GF-D8 (cell line): Measurements from ENCODE around the gene YTHDC2.
A peak's percentile ranks its signal among the peaks of the same experiment; 100 is the strongest.
"Not testable (repeated sequence)": the region's sequence is repeated elsewhere in the genome, so short reads cannot be mapped to it uniquely, and the experiment has no call there.

Source experiments
- DNase-seq: peaks from one replicate; lab custom pipeline; 2025; lab: John Stamatoyannopoulos, UW

YTHDC2 gene

GRCh38 chr5:113520429-113520828, 6.9 kb downstream of the YTHDC2 start:
- no peak for DNase-seq

DNA sequence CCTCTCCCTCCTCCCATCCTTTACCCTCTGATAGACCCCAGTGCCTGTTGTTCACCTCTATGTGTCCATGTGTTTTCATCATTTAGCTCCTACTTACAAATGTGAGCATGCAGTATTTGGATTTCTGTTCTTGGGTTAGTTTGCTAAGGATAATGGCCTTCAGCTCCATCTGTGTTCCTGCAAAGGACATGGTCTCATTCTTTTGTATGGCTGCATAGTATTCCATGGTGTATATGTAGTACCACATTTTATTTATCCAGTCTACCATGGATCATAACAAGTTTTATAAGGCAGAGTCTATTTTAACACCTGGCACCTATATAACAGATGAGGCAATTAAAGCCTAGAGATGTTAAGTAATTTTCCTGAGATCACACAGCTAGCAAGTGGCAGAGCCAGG, 7.4 kb downstream of the YTHDC2 start:
- DNase-seq, result no peak

DNA sequence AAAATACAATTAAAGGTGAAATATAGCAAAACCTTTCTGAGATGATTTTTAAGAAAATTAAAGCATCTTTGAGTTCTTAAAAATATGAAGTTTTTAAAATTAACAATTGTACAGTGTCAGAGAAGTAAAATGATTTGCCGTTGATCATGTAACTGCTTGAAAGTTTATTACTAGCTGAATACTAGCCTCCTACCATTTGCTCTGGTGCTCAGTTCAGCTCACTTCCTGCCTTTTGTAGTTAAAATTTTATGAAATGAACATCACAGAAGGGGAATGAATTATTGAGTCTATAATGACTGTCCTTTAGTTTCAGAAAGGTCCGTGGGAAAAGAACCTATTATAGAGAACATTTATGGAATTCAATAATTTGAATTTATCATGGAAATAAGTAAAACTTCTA, 9.7 kb downstream of the YTHDC2 start:
- DNase-seq, result no peak

- peak; percentile 27 for DNase-seq
Measured at GRCh38 chr5:113524927-113525326, 11.4 kb downstream of the YTHDC2 start.

DNA sequence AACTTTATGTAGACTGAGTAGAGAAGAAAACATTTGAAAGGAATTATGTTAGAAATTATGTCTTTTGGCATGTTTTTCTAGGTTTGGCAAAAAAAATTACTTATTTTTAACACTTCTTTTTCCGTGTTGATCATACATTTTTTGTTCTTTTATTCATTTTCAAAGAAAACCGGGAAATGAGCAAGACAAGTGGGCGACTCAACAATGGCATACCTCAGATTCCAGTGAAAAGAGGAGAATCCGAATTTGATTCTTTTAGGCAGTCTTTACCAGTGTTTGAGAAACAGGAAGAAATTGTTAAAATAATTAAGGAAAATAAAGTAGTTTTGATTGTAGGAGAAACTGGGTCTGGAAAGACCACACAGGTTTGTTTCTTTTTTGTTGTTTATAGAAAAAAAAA, 12.9 kb downstream of the YTHDC2 start:
- no peak for DNase-seq

DNA sequence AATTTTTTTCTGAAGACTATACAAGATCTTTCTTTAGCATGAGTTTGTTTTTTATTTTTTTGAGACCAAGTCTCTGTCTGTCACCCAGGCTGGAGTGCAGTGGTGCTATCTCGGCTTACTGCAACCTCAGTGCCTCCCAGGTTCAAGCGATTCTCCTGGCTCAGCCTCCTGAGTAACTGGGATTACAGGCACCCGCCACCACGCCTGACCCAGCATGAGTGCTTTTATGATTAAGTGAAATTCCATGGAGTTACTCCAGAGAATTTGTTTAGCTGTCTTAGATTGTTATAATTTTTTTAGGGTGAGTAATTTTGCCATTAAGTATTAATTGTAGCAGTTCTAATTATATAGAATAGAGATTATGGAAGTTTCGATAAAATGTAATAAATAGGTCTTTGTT, 14.3 kb downstream of the YTHDC2 start:
- no peak for DNase-seq

DNA sequence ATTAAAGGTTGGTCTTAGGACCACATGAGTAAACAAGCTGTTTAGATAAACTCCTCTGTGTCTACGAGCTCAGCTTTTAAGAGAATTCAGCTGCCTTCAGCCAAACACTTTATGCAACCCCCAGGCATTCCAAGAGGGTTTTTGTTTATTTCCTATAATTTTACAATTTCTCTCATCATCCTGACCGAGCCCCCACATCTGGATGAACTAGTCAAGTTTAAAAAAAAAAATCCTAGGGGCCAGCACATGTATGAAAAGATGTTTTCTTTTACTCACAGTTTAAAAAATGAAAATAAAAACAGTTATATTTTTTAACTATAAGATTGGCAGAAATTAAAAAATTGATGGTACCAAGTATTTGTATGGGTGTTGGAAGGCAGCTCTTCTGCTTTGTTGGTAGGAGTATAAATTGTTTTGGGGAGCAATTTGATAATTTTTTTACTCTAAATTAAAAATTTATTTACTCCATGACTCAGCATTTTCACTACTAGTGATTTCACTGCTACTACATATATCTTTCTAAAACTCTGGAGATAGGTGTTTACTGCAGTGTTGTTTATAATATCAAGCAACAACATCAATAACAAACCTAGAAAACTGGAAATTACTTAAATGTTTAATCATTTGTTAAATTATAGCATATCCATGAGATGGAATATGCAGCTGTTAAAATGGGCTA, 18.1 kb downstream of the YTHDC2 start:
- no peak for DNase-seq

DNA sequence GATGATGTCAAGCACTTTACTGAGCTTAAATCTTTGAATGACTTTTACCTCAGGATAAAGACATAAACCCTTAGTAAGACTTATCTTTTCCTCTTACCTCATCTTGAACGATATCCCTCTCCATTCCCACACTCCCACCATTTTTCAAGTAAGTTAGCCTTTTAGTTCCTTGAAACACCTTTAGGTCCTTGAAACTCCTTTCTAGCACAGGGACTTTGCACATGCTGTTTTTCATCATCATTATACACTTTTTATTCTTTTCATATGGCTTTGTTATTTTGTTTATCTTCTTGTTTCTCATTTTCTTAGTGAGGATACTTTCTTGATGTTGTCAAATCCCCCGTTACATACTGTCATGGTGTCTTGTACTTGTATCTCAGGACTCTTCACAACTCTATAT, 24.8 kb downstream of the YTHDC2 start:
- no peak for DNase-seq

DNA sequence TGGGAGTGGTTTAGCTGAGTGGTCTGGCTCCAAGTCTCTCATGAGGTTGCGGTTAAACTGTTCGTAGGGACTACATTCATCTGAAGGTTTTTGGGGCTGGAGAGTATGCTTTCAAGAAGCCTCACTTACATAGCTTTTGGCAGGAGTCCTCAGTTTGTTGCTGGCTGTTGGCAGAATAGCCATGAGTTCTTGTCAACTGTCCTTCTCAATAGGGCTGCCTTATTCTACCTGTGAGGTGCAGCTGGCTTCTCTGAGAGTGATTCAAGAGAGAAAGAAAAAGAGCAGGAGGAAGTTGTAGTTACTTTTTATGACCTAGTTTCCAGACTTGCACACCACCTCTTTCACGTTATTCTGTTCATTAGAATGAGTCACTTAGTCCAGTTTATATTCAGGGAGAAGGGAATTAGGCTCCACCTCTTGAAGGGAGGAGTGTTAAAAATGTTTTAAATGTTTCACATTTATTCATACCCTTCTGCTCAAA, 33.2 kb downstream of the YTHDC2 start:
- DNase-seq, result no peak

DNA sequence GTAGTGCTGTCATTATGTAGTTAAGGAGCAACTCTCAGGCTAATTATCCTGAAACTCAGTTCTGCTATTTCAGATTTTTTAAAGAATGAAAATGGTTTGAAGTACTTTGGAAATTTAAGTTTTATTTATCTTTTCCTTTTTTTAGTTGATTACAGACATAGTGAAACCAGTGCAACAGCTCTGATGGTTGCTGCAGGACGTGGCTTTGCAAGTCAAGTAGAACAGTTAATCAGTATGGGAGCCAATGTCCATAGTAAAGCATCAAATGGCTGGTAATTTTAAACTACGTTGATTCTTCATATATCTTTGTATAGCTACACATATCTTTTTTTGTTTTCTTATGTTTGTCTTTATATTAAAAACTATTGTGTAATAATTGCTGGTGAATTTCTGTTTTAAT, 34.9 kb downstream of the YTHDC2 start:
- DNase-seq, result no peak

GRCh38 chr5:113552137-113552536, 38.6 kb downstream of the YTHDC2 start:
- no peak for DNase-seq

GRCh38 chr5:113552620-113553019, 39.1 kb downstream of the YTHDC2 start:
- DNase-seq, result no peak

DNA sequence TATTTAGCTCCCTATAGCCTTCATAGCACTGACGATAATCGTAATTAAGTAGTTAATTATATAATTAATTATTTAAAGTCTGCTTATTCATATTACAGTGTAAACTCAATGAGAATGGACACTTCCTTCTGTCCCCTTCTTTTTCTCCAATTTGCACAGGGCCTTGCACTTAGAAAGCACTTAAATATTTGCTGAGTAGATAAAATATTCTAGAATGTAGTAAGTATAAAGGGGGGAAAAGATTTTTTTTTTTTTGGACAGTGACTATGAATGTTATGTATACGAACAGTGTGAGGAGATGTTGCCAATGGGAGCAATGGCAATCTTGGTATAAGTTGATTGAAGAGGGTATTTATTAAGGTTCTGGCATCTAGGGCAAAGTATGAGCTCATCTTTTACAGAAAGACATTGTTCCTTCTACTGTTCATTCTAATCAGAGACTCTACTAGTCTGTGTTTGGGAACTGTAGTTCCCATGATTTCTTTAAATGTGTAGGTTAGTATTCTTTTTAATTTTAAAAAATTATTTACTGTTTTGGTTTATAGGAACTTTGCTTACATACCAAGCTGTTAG, 49.4 kb downstream of the YTHDC2 start:
- no peak for DNase-seq

- no peak for DNase-seq
Measured at GRCh38 chr5:113569396-113569795, 55.9 kb downstream of the YTHDC2 start.

- no peak for DNase-seq
Measured at GRCh38 chr5:113572716-113573115, 59.2 kb downstream of the YTHDC2 start.

DNA sequence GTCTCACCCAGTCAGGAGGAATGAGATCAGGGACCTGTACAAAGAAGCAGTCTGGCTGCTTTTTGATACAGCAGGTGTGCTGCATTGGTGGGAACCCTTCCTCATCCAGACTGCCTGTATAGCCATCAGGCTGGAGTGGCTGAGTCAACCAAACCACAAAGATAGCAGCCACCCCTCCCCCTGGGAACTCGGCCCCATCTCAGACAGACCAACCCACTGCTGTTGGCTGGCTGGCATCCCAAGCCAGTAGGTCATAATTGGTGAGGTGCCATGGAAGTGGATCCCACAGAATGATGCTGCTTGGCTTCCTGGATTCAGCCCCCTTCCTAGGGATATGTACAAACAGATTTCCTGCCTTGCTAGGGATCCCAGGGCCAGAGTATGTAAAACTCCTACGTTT, 60.9 kb downstream of the YTHDC2 start:
- no peak for DNase-seq

DNA sequence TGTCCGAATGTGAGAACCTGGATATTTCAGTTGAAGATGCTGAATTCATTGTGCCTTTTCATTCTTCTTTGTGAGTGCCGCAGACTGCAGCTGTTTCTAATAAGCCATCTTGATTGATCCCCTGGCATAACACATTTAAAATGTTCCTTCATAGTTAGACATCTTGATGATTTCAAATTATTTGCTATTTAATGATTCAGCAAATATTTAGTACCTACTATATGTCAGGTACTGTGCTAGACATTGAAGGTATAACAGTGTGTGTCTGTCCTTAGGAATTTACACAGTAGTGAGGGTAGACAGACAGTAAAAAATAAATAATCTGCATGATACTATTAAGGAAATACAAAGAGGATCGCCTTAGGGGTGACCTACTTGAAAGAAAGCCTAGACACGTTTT, 61.6 kb downstream of the YTHDC2 start:
- no peak for DNase-seq

GRCh38 chr5:113578091-113578490, 64.6 kb downstream of the YTHDC2 start:
- DNase-seq, result no peak

GRCh38 chr5:113581388-113581787, 67.9 kb downstream of the YTHDC2 start:
- DNase-seq, result no peak

- DNase-seq, result no peak
Measured at GRCh38 chr5:113598150-113598549, 84.7 kb downstream of the YTHDC2 start.

DNA sequence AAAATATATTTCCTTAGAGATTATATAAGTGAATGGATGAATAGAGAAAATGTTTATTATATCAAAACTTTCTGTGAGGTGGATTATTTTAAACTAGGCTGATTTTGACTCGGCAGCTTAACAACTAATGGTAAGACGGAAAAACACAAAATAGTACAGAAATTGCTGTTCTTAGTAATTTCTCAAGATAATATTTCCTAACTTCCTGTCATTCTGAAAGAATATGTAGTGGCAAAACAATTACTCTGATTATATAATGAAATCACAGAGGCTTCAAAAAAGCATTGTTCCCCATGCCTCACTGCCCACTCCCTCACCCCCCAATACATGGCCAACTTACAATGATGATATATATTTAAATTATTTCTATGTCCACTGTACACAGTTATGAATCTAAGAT, 85.4 kb downstream of the YTHDC2 start:
- no peak for DNase-seq

DNA sequence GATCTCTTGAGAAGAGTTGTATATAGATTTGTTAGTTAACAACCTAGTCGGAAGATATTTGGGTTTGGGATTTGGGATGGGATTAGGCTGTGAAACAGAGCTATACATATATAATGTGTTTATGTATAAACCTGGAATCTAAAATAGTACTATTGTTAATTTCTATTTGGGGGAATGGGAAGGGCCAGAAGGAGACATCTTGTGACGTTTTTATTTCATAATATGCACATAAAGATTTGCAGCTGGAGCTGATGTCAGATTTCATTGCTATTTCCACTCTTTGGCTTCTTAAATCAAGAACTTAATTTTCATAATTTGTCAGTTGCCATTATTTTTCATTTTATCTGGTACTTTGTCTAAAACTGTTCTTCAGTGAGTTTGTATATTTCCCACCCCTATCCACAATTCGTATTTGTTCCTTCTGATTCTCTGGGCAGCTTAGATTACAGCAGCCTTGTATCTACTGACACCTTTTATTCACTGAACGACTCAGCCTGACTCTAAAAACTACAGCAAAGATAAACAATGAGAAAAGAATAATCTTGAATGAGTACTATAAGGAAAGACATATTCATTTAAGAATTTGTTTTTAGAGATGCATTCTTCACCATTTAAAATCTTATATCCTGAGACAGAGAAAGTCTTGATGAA, 86.9 kb downstream of the YTHDC2 start:
- no peak for DNase-seq

DNA sequence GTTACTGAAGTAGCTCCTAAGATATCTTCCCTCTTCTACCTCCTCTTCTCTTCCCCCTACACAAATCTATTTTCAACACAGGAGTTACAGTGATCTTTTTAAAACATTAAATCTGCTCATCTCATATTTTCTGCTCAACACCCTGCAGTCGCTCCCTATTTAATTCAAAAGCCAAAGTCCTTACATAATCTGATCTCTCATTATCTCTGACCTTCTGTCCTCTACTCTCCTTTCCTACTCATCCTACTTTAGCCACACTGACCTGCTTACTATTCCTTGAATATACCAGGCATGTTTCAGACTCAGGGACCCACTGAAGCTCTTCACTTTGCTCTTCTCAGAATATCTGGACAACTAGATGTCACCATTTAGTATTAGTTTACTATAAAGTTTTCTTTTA, 87.9 kb downstream of the YTHDC2 start:
- DNase-seq, result no peak

- DNase-seq, result not testable (repeated sequence)
Measured at GRCh38 chr5:113603246-113603645, 89.8 kb downstream of the YTHDC2 start.
